Kidney capillary endothelial cell (primary cell): ENCODE results near the gene SLC26A9.
"Not testable (repeated sequence)": the region's sequence is repeated elsewhere in the genome, so short reads cannot be mapped to it uniquely, and the experiment has no call there.

Experiments used
- DNase-seq: peaks from one replicate; pipeline ENCODE4 v3.0.0-alpha.2; 2018; ENCODE audit warnings: low spot score

Gene SLC26A9

DNA sequence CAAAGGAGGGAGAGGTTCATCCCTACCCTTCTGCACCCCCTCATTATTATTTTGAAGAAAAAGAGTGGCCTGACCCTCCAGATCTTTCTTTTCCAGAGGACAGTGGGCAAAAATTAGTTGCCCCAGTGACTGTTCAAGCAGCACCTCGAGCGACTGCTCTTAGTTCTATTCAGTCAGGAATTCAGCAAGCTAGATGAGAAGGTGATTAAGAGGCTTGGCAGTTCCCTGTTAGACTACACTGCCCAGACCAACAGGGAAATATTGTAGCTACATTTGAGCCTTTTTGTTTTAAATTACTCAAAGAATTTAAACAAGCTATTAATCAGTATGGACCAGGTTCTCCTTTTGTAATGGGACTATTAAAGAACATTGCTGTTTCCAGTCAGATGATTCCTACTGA, 51.8 kb downstream of the SLC26A9 start:
- not testable (repeated sequence) for DNase-seq

DNA sequence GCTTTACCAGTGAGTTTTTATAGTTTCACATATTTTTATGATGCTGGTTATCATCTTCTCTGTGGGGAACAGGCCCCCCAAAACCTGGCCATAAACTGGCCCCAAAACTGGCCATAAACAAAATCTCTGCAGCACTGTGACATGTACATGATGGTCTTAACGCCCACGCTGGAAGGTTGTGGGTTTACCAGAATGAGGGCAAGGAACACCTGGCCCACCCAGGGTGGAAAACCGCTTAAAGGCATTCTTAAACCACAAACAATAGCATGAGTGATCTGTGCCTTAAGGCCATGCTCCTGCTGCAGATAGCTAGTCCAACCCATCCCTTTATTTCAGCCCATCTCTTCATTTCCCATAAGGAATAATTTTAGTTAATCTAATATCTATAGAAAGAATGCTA, 52.6 kb downstream of the SLC26A9 start:
- DNase-seq = not testable (repeated sequence)

DNA sequence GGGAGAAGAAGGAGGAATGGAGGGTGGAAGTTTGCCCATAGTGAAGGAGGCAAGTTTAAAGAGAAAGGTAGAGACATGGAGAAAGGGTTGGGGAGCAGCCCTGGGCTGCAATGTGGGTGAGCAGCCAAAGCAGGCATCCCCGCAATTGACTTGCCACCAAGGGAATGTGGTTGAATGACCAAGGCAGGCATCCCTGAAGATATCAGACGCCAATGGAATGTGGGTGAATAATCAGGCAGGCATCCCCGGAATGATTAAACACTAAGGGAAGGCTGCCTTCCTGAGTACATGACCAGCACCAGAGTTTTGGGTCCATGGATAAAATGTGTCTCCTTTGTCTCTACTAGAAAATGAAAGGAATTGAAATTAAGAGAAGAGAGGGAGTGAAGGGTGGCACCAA, 53.5 kb downstream of the SLC26A9 start:
- DNase-seq = not testable (repeated sequence)

DNA sequence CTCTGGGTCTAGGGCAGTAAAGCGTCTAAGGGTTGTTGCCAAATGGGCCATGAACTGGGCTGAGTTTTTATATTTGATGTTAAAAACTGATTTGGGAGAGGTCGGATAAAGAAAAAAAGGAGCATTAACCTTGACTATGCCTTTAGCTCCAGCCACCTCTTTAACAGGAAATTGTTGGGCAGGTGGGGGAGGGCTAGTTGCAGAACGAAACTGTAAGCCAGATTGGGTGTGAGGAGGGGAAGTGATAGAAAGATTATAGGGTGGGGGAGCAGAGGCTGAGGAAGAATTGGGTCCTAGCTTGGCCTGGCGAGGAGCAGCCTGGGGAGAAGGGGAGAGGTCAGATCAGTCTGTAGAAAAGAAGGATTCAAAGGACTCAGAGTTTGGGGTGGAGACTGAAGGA, 54.2 kb downstream of the SLC26A9 start:
- not testable (repeated sequence) for DNase-seq

GRCh38 chr1:205883792-205884191, 59.5 kb downstream of the SLC26A9 start:
- no peak for DNase-seq

DNA sequence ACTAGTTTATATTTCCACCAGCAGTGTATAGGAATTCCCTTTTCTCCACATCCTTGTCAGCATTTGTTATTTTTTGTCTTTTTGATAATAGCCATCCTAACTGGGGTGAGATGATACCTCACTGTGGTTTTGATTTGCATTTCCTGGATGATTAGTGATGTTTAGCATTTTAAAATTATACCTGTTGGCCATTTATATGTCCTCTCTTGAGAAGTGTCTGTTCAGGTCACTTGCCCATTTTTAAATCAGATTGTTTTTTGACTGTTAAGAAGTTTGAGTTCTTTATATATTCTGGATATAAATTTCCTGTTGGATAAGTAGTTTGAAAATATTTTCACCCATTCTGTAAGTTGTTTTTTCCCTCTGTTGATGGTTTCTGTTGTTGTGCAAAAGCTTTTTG, 62.3 kb downstream of the SLC26A9 start:
- no peak for DNase-seq

- DNase-seq = no peak
Measured at GRCh38 chr1:205879974-205880373, 63.3 kb downstream of the SLC26A9 start.

DNA sequence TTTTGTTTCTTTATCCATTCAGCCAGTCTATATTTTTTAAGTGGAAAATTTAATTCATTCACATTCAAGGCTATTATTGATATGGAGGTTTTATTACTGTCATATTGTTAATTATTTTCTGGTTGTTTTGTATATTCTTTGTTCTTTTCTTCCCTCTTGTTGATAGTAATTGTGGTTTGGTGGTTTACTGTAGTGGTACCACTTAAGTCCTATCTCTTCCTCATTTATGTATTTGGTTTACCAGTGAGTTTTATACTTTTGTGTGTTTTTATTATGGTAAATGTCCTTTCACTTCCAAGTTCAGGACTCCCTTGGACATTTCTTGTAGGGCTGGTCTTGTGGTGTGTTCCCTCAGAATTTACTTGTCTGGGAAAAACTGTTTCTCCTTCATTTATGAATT, 65.2 kb downstream of the SLC26A9 start:
- no peak for DNase-seq

DNA sequence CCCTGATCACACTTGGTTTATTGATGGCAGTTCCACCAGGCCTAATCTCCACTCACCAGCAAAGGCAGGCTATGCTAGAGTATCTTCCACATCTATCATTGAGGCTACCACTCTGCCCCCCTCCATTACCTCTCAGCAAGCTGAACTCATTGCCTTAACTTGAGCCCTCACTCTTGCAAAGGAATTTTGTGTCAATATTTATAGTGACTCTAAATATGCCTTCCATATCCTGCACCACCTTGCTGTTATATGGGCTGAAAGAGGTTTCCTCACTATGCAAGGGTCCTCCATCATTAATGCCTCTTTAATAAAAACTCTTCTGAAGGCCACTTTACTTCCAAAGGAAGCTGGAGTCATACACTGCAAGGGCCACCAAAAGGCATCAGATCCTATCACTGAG, 70.1 kb downstream of the SLC26A9 start:
- not testable (repeated sequence) for DNase-seq

- no peak for DNase-seq
Measured at GRCh38 chr1:205870236-205870635, 73.0 kb downstream of the SLC26A9 start.
